ENCODE data around the gene STK32B. TPM values are rescaled to one million over a fixed set of nuclear protein-coding genes. Genes with fewer than 3 reads are reported as not detected.

The STK32B gene
- total RNA-seq, 4 donors from 2014 or later = 2.4 to 3.9 (median 3.1) TPM

GRCh38 chr4:5259471-5259870 lies 208.2 kb downstream of the STK32B start:
- no peak for DNase-seq (ENCODE audit: low spot score)

GRCh38 chr4:5260121-5260520 lies 208.8 kb downstream of the STK32B start:
- no peak for DNase-seq (ENCODE audit: low spot score)
- TF ChIP-seq CTCF (IDR thresholded peaks at IDR 0.05) = no peak
- ATAC-seq (ENCODE audit: low FRiP score) = no peak

More at GRCh38 chr4:5259471-5259870, 208.2 kb downstream of the STK32B start:
- no peak for ATAC-seq (ENCODE audit: low FRiP score)
- no peak for TF ChIP-seq CTCF (IDR thresholded peaks at IDR 0.05)

- ATAC-seq (ENCODE audit: low FRiP score) (no peak), DNase-seq (ENCODE audit: low spot score) (no peak)
- TF ChIP-seq CTCF (IDR thresholded peaks at IDR 0.05) = no peak
These were observed 210.6 kb downstream of the STK32B start for GRCh38 chr4:5261866-5262265.

GRCh38 chr4:5266991-5267390 lies 215.7 kb downstream of the STK32B start:
- no peak for TF ChIP-seq CTCF (IDR thresholded peaks at IDR 0.05)
- DNase-seq (ENCODE audit: low spot score) = no peak
- no peak for ATAC-seq (ENCODE audit: low FRiP score)

GRCh38 chr4:5267408-5267807 lies 216.1 kb downstream of the STK32B start:
- no peak for TF ChIP-seq CTCF (IDR thresholded peaks at IDR 0.05)
- ATAC-seq (ENCODE audit: low FRiP score) = no peak
- no peak for DNase-seq (ENCODE audit: low spot score)

GRCh38 chr4:5276475-5277075 lies 225.3 kb downstream of the STK32B start:
- no peak for TF ChIP-seq CTCF (IDR thresholded peaks at IDR 0.05)
- ATAC-seq (ENCODE audit: low FRiP score) (no peak), DNase-seq (ENCODE audit: low spot score) (no peak)

GRCh38 chr4:5277079-5277478 lies 225.8 kb downstream of the STK32B start:
- ATAC-seq (ENCODE audit: low FRiP score) (no peak), DNase-seq (ENCODE audit: low spot score) (no peak)
- no peak for TF ChIP-seq CTCF (IDR thresholded peaks at IDR 0.05)

All from omental fat pad (tissue), 4 donors.